Measurements from ENCODE around the gene UMAD1.

The UMAD1 gene

GRCh38 chr7:7921830-7922229, 281.3 kb downstream of the UMAD1 start:
- H3K4me3 Mint-ChIP-seq = peak overlapping the region in 1 of 2 donors; percentile 30
- peaks cover 6% of the 10 kb centered on the region for H3K36me3 Mint-ChIP-seq (ENCODE audit: insufficient read depth)
- H3K27me3 Mint-ChIP-seq = no peaks in the 10 kb centered on the region
- H3K9me3 Mint-ChIP-seq = no peaks in the 10 kb centered on the region
- DNase-seq = no peak
- peaks cover 21 to 27% of the 10 kb centered on the region in 2 donors for H3K4me1 Mint-ChIP-seq (ENCODE audit: low read depth in 2 of 2)
- peak overlapping the region in 1 of 2 donors; percentile 30 for H3K27ac Mint-ChIP-seq
- ATAC-seq (replicated peaks) = no peak

- H3K4me1 Mint-ChIP-seq (ENCODE audit: low read depth in 2 of 2) = peaks cover 21 to 27% of the 10 kb centered on the region in 2 donors
- ATAC-seq (replicated peaks) (no peak), DNase-seq (no peak)
- H3K27me3 Mint-ChIP-seq = no peaks in the 10 kb centered on the region
- H3K4me3 Mint-ChIP-seq = peak overlapping the region in 1 of 2 donors; percentile 2
- peak overlapping the region; percentile 30 to 58 for H3K27ac Mint-ChIP-seq
- H3K9me3 Mint-ChIP-seq = no peaks in the 10 kb centered on the region
- peaks cover 6% of the 10 kb centered on the region for H3K36me3 Mint-ChIP-seq (ENCODE audit: insufficient read depth)
These were observed 282.3 kb downstream of the UMAD1 start for GRCh38 chr7:7922684-7923385.

- no peak for DNase-seq
- peak; percentile 45 for ATAC-seq (replicated peaks)
- Mint-ChIP-seq H3K36me3 (ENCODE audit: insufficient read depth) (peaks cover 6% of the 10 kb centered on the region), H3K27me3 (no peaks in the 10 kb centered on the region), H3K4me3 (peak overlapping the region; percentile 2 to 16), H3K27ac (peak overlapping the region in 1 of 2 donors; percentile 58), H3K4me1 (ENCODE audit: low read depth in 2 of 2) (peaks cover 21 to 27% of the 10 kb centered on the region in 2 donors), H3K9me3 (no peaks in the 10 kb centered on the region)
These were observed 283.3 kb downstream of the UMAD1 start for GRCh38 chr7:7923818-7924217.

GRCh38 chr7:7924303-7924702, 283.8 kb downstream of the UMAD1 start:
- ATAC-seq (replicated peaks) = peak; percentile 40
- Mint-ChIP-seq H3K27ac (peak overlapping the region in 1 of 2 donors; percentile 58), H3K27me3 (no peaks in the 10 kb centered on the region), H3K9me3 (no peaks in the 10 kb centered on the region), H3K4me3 (peak overlapping the region; percentile 2 to 16), H3K36me3 (ENCODE audit: insufficient read depth) (peaks cover 6% of the 10 kb centered on the region), H3K4me1 (ENCODE audit: low read depth in 2 of 2) (peaks cover 21 to 22% of the 10 kb centered on the region in 2 donors)
- DNase-seq = no peak
